HG03175 (cell line): ENCODE data around the gene GOLGA6L10.
"Not testable (repeated sequence)": the region's sequence is repeated elsewhere in the genome, so short reads cannot be mapped to it uniquely, and the experiment has no call there.

Source experiments
- ATAC-seq: cut with Tn5 transposase; IDR thresholded peaks from one replicate; pipeline ENCODE4 v1.9.1; 2021; ENCODE audit warnings: mild to moderate bottlenecking, moderate library complexity; ENCODE audit not compliant: unreplicated experiment

GOLGA6L10 gene

DNA sequence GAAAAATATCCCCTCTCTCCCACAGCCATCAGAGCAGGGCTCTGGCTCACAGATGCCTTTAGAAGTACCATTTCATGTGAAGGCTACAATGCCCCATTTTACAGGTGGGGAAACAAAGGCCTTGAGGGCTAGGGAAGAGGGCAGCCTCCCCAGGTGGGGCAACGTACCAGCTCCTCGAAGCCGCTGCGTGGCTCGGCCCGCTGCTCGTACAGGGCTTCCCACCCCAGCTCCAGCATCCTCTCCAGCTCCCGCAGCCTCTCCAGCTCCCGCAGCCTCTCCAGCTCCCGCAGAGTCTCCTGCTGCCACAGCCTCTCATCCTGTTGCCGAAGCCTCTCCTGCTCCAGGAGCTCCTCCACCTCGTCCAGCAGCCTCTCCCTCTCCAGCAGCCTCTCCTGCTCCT lies 4.9 kb downstream of the GOLGA6L10 start:
- ATAC-seq: not testable (repeated sequence)

GRCh38 chr15:82343851-82344250 lies 5.4 kb downstream of the GOLGA6L10 start:
- not testable (repeated sequence) for ATAC-seq

DNA sequence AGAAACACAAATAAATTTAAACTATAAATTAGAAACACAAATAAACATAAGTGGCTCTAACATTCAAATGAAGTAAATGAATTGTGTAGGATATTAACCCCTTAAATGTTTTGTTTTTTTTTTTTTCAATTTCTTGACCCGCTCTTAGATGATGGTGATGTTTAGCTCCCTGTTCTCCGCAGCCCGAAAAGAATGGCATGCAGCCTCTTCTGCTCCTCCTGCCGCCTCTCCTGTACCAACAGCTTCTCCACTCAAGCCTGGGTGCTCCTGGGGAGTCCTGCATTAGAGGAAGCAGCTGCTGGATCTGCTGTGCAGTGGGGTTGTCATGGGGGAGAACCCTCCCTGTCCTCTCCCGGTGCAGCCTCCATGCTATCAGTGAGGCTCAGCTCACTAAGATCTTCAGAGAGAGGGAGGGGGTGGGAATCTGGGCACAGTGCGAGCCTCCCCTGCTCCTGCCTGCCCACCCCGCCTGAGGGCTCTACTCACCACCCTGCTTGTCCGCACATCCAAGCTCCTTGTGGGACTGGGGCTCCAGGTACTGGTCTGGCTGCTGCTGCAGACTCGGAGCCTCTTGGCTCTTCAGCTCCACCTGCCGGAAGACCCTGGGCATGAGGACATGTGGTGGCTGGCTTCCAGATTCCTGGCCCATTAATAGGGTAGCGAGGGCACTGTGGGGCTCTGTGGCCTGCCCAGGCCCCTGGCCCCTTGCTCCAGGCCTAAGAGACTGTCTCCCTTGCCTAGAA lies 6.5 kb downstream of the GOLGA6L10 start:
- ATAC-seq: not testable (repeated sequence)

- not testable (repeated sequence) for ATAC-seq
Measured at GRCh38 chr15:82338573-82338972, 10.7 kb downstream of the GOLGA6L10 start.

DNA sequence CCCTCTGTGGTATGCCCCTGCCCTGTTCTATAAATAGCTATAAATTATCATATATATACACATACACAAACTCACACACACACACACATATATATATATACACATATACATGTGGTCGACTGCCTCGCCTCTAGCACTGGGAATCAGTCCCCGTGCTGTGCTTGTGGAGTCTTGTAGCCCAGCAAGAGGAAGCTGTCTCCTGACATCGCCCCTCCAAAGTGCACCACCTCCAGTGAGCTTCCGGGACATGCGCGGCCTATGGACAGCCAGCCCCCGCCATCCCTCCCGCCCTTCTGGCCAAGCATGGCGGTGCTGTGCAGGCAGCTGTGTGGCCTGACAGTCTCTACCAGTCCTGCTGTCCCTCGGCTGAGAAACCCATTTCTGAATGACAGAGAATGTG lies 11.2 kb downstream of the GOLGA6L10 start:
- ATAC-seq: not testable (repeated sequence)

DNA sequence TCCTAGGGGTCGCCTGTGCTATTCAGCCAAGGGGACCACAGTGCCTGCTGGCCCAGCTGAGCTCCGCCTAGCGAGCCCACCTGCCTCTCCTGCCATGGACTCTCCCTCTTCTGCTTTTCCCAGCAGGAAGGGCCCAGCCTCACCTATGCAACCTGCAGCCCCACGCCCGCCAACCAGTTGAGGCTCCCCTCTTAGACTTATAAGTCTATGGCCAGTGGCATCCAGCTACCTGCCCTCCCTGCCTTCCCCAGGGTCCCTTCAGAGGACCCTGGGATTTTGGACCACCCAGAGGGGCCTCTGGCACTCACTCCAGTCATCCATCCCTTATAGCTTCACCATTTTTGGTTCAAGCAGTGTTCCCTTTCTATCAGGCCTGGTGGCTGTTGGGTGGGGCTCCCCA lies 12.2 kb downstream of the GOLGA6L10 start:
- not testable (repeated sequence) for ATAC-seq

- ATAC-seq: not testable (repeated sequence)
Measured at GRCh38 chr15:82336180-82336647, 13.1 kb downstream of the GOLGA6L10 start.

- ATAC-seq: not testable (repeated sequence)
Measured at GRCh38 chr15:82335006-82335405, 14.3 kb downstream of the GOLGA6L10 start.

DNA sequence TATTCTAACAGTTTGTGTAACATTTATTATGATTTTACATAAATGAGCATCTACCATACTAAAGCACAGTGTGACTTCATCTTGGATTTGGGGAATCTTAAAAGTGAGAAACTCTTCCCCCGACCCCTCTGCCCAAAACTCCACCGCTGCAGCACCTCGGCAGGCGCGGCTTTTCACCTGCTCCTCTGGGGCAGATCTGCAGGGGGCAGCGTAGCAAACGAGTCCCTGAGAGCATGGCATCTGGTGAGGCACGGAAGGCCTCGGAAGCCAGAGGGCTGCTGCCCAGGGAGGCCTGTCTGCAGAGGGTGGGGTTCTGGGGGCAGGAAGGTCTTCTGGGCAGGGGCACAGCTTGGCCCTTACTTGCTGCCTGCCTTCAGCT lies 14.7 kb downstream of the GOLGA6L10 start:
- not testable (repeated sequence) for ATAC-seq

GRCh38 chr15:82333603-82334553 lies 15.4 kb downstream of the GOLGA6L10 start:
- not testable (repeated sequence) for ATAC-seq

GRCh38 chr15:82332711-82333602 lies 16.3 kb downstream of the GOLGA6L10 start:
- ATAC-seq: not testable (repeated sequence)

DNA sequence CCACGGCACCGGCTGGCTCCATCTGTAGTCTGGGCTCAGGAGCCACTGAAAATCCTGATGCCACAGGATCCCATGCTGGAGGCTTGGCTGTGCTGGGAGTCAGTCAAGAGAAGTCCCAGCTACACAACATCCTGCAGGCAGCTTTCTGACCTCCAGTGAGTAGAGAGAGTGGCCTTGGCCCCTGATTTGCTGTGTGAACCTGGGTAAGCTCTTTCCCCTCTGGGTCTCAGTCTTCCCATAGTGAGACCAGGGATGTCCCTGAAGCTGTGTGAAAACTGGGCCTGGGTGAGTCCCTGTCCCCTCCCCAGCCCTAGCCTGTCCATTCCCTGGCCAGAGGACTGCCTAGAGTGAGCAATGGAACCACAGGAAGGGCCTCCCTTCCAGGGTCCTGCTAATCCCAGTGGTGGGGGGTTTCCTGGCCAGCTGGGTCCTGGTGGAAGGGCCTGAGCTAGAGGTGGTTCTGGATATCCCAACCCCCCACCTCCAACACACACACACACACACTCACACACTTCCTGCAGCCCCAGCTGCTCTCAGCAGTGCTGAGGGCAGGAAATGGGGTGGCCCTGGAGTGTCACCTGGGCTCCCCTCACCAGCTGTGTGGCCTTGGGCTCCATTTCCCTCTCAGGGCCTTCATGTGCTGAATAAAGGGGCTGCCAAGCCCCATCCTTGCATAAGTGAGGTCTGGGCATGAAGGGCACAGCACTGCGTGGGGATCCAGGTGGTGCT lies 17.5 kb downstream of the GOLGA6L10 start:
- peak; percentile 83 for ATAC-seq

- ATAC-seq: not testable (repeated sequence)
Measured at GRCh38 chr15:82330921-82331320, 18.4 kb downstream of the GOLGA6L10 start.

GRCh38 chr15:82329039-82329438 lies 20.2 kb downstream of the GOLGA6L10 start:
- not testable (repeated sequence) for ATAC-seq

- ATAC-seq: not testable (repeated sequence)
Measured at GRCh38 chr15:82327372-82327771, 21.9 kb downstream of the GOLGA6L10 start.

GRCh38 chr15:82326896-82327295 lies 22.4 kb downstream of the GOLGA6L10 start:
- not testable (repeated sequence) for ATAC-seq

GRCh38 chr15:82325646-82326045 lies 23.6 kb downstream of the GOLGA6L10 start:
- ATAC-seq: not testable (repeated sequence)

DNA sequence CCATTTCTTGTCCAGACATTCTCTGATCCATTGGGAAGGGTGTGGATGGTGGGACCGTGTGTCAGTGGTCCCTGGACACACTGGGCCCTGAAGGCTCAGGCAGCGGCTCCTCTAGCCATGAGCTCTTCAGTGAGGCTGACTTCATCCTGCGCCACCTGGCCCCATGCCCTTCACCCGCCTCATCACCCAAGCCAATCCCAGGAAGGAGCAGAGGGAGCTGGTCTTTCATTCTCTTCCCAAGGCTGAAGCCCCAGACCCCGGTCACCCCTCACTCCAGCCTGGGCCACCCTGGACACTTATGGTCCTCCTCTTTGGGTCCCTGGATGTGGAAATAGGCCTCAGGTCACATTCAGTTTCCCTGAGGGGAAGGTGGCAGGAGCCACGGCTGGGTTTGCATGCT lies 24.4 kb downstream of the GOLGA6L10 start:
- ATAC-seq: not testable (repeated sequence)

- ATAC-seq: not testable (repeated sequence)
Measured at GRCh38 chr15:82322488-82322887, 26.8 kb downstream of the GOLGA6L10 start.

DNA sequence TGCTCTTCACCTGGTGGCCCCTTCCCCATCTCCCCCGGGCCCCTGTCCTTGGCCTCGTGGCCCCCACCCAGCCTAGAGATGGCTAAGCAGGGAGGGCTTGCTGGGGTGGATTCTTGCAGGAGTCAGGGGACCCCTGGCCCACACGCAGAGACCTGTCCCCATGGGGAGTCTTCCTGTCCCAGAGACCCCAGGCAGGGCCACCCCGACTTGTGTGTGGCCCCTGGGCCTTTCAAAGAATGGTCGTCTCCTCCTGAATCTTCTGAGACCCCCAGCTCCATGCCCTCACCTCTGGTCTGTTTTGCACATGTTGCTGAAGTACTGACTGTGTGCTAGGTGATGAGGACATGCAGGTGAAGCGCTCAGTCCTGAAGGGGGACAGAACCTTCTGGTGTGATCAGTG lies 28.4 kb downstream of the GOLGA6L10 start:
- ATAC-seq: not testable (repeated sequence)
